ENCODE data around the gene WDR93.
"Not testable (repeated sequence)": the region's sequence is repeated elsewhere in the genome, so short reads cannot be mapped to it uniquely, and the experiment has no call there.

Gene WDR93

DNA sequence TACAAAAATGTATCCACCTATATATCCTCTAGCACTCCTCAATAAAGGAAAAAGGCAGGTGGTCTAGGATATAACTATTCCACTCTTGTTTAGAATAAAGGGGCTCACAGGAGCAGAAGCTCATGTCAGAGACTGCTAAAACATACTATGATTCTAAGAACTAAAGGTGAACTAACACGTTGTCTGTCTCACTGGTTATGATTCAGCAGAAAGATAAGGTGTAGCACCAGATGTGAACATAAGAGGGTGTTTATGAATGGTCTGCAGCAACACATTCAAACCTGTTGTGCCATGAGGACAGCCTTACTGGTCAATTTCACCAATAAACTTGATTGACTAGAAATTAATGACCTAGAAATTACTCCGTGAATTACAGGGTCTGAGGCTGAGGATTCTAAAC is 4.6 kb upstream of the WDR93 start:
- DNase-seq (ENCODE audit: low spot score), result no peak

- no peak for DNase-seq (ENCODE audit: low spot score)
Observed at GRCh38 chr15:89686522-89686921, 4.1 kb upstream of the WDR93 start.

- DNase-seq (ENCODE audit: low spot score), result not testable (repeated sequence)
Observed at GRCh38 chr15:89689930-89690275, 708 bp upstream of the WDR93 start.

DNA sequence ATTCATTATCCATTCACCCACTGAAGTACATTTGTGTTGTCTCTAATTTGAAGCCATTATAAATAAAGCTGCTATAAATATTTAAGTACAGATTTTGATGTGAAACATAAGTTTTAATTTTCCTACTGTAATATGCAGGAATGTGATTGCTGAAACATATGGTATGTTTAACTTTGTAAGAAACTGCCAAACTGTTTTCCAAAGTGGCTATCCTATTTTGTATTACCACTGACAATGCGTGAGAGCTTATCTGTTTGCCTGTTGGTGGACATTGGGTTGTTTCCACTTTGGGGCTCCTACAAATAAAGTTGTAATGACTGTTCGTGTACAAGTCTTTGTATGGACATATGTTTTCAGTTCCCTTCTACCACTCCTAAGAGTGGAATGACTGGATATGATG is 2.5 kb downstream of the WDR93 start:
- no peak for DNase-seq (ENCODE audit: low spot score)

DNA sequence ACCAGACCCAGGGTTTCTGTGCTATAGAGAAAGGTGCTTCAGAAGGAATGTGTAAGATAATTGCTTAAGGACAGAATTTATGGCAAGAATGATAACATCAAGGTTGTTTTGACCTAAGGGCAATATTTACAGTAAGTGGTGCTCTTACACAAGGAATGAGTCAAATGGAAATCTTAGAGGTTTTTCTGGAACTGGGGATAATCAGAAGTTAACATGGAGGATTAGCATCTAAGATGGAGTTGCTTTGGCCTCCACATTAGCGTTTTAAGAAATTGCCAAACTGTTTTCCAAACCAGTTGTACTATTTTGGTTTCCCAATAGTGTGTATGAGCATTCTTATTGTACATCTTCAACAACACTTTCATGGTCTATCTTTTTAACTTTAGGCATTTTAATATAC is 3.1 kb downstream of the WDR93 start:
- no peak for DNase-seq (ENCODE audit: low spot score)

DNA sequence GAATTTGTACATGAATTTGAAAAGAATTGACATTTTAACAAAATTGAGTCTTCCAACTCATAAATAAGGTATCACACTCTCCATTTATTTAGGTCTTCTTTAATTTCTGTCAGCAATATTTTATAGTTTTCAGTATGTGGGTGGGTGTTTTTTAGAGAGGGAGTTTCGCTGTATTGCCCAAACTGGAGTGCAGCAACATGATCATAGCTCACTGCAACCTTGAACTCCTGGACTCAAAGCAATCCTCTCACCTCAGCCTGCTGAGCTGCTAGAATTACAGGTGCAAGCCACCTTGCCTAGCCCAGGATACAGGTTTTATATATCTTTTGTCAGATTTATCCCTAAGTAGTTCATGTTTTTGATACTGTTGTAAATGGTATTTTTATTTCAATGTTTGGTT is 4.6 kb downstream of the WDR93 start:
- no peak for DNase-seq (ENCODE audit: low spot score)

- no peak for DNase-seq (ENCODE audit: low spot score)
Observed at GRCh38 chr15:89704411-89704810, 13.8 kb downstream of the WDR93 start.

DNA sequence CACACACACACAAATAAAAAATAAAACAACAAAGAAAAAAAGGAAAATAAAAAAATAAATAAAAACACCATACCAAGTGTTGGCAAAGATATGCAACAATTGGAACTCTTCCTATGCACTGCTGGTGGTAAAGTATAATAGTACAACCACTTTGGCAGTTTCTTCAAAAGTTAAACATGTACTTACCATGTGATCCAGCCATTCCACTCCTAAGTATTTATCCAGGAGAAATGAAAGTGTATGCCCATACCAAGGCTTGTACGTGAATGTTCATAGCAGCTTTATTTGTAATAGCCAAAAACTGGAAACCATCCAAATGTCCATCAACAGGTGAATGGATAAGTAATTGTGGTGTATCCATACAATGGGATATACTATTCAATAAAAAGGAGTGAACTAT is 17.0 kb downstream of the WDR93 start:
- DNase-seq (ENCODE audit: low spot score), result no peak

DNA sequence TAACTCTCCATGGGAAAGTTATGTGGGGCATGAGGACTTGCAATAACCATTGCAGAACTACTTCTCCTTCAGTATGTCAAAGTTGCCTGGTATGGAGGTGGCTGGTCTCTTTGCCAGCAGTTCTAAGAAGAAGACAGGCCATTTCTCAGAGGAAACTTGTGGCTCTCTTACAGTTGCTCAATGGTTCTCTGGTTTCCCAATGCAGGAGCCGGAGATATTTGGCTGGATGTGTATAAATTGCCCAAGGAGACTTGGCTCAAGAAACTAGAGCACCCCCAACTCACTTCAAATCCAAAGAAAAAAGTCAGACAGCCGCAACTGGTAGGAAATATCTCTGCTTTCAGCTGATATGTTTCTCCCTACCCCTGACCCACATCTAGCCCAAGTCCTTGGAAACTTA is 24.2 kb downstream of the WDR93 start:
- DNase-seq (ENCODE audit: low spot score), result no peak

- DNase-seq (ENCODE audit: low spot score), result no peak
Observed at GRCh38 chr15:89723031-89723430, 32.4 kb downstream of the WDR93 start.

DNA sequence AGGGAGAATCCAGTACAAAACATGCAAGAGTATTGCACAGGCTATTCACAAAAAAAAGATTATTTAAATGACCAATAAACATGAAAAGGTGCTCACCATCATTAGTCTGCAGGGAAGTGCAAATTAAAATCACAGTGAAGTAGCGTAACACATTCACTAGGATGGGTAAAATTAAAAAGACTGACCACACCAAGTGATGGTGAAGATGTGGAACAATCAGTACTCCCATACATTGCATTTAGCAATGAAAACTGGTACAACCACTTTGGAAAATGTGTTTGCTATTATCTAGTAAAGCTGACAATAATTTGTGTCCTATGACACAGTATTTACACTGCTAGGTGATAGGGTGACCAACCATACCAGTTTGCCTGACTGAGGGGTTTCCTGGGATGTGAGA is 34.0 kb downstream of the WDR93 start:
- DNase-seq (ENCODE audit: low spot score), result no peak

DNA sequence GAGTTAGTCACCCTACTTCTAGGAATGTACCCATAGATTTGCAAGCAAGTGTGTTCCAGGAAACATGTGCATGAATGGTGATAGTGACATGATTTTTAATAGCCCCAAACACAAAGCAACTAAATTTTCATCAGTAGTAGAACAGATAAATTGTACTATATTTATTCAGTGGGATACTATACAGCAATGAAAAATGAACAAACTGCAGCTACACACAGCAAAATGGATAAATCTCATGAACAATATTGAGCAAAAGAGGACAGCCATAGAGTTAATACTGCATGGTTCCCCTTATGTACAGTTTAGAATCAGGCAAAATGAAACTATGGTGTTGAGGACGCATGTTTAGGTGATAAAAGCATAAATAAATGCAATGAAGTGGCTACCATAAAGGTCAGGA is 34.5 kb downstream of the WDR93 start:
- no peak for DNase-seq (ENCODE audit: low spot score)

GRCh38 chr15:89728254-89728653 is 37.6 kb downstream of the WDR93 start:
- no peak for DNase-seq (ENCODE audit: low spot score)

DNA sequence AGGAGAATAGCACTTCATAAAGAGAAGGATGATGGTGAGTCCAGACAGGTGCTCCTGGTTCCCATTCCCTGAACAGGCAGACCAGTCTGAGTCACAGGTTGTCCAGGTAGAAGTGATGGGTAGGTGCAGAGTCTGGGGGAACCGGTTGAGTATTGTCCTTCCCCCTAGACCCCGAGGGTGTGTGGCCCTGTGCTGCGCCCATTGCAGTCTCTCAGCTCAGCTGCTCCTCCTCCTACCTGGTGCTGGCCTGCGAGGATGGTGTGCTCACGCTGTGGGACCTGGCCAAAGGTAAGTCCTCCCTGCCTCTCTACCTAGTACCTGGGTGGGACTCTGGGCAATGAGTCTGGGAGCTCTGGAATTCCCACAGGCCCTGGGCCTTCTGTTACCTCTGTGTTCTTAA is 40.7 kb downstream of the WDR93 start:
- DNase-seq (ENCODE audit: low spot score), result no peak

GRCh38 chr15:89732451-89733172 is 42.0 kb downstream of the WDR93 start:
- DNase-seq (ENCODE audit: low spot score), result no peak

- no peak for DNase-seq (ENCODE audit: low spot score)
Observed at GRCh38 chr15:89735773-89736172, 45.2 kb downstream of the WDR93 start.

DNA sequence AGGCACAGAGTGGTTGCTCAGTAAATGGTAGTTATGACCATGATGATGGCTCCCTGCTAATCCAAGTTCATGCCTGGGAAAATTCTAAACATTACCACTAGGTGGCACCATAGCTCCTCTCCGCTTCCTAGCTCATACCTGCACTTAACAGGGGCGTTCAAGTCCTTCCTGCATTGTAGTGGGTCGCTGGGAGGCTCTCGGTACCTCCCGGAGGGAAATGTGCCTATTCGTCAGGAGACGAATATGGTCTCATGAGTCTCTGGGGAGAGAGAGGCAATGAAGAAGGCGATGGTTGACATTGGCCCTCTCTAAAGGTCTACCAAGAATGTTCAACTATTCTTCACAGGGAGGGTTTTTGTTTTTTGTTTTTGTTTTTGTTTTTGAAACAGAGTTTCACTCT is 49.5 kb downstream of the WDR93 start:
- DNase-seq (ENCODE audit: low spot score), result peak; percentile 60

- no peak for DNase-seq (ENCODE audit: low spot score)
Observed at GRCh38 chr15:89743011-89743410, 52.4 kb downstream of the WDR93 start.

DNA sequence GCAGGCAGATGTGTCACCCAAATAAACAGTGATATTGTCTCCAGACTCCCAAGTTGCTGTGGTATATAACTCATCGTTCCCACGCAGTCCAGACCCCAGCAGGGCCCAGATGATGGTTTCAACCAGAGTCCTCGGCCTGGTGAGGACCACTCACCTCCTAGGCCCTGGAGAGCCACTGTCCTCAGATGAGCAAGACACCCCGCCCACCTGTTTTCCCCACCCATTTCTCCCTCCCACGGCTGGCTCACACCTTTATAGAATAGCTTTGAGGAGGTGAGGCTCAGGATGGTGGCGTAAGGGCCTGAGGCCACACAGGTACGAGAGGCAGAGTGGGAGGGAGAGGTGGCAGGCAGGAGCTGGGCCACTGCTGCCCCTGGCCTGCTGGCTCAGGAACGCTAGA is 53.0 kb downstream of the WDR93 start:
- no peak for DNase-seq (ENCODE audit: low spot score)

DNA sequence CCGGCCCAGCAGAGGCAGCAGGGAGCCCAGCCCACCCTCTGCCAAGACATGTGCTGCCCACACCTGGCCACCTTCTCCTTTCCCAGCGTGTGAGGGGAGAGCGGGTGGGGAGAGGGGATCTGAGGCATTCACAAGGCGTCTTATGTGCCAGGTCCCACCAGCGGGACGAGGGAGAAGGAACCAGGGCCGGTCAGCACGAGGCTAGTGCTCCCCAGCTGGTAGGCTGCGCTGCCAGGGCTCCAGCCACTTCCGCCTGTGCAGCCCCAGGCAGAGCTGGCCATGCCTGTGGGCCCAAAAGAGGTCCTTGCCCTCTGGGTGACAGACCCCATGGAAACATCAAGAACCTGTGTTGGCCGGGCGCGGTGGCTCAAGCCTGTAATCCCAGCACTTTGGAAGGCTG is 54.5 kb downstream of the WDR93 start:
- DNase-seq (ENCODE audit: low spot score), result no peak

- DNase-seq (ENCODE audit: low spot score), result no peak
Observed at GRCh38 chr15:89745768-89746167, 55.2 kb downstream of the WDR93 start.

GRCh38 chr15:89746386-89746780 is 55.8 kb downstream of the WDR93 start:
- no peak for DNase-seq (ENCODE audit: low spot score)

- no peak for DNase-seq (ENCODE audit: low spot score)
Observed at GRCh38 chr15:89747708-89748682, 57.4 kb downstream of the WDR93 start.

- DNase-seq (ENCODE audit: low spot score), result no peak
Observed at GRCh38 chr15:89749054-89749453, 58.4 kb downstream of the WDR93 start.
